Subcutaneous adipose tissue (tissue), 4 donors: ENCODE data around the gene ARHGEF2. TPM values are rescaled to one million over a fixed set of nuclear protein-coding genes. Genes with fewer than 3 reads are reported as not detected.

Experiments
- CTCF ChIP-seq: fragments of 450-650 bp; IDR thresholded peaks from one replicate; pipeline ENCODE4 v1.5.1; 2016; ENCODE audit warnings: low read depth, mild to moderate bottlenecking, control low read depth, antibody characterized with exemption, moderate library complexity
- total RNA-seq, 4 donors: library from RNA; depleted of rRNA; stranded (reverse); fragments of >200 nt; gene quantifications; one replicate each; pipeline ENCODE4 v1.1.0, GENCODE V29; 2016

ARHGEF2 gene
- total RNA-seq, 4 donors from 2014 or later = 77.9 to 143 (median 131) TPM

GRCh38 chr1:156019946-156020292, 41.6 kb upstream of the ARHGEF2 start:
- TF ChIP-seq CTCF = no peak

GRCh38 chr1:156014829-156015228, 36.5 kb upstream of the ARHGEF2 start:
- no peak for TF ChIP-seq CTCF

GRCh38 chr1:156012051-156012817, 33.9 kb upstream of the ARHGEF2 start:
- no peak for TF ChIP-seq CTCF

GRCh38 chr1:156009404-156009803, 31.1 kb upstream of the ARHGEF2 start:
- TF ChIP-seq CTCF = no peak

- no peak for TF ChIP-seq CTCF
Measured at GRCh38 chr1:156006666-156007376, 28.5 kb upstream of the ARHGEF2 start.

- no peak for TF ChIP-seq CTCF
Measured at GRCh38 chr1:156004843-156005584, 26.7 kb upstream of the ARHGEF2 start.

- no peak for TF ChIP-seq CTCF
Measured at GRCh38 chr1:156003923-156004188, 25.5 kb upstream of the ARHGEF2 start.
